Nephron progenitor cell (in vitro differentiated cells): Measurements from ENCODE around the gene FCRL5.

ENCODE experiments used
- DNase-seq: peaks from one replicate; pipeline ENCODE4 v3.0.0; 2021
- H3K27ac Mint-ChIP-seq: 2 replicates; pipeline ENCODE4 v1.8.0; 2021; ENCODE audit warnings: mild to moderate bottlenecking, moderate library complexity, mixed read lengths
- H3K27me3 Mint-ChIP-seq: 2 replicates; pipeline ENCODE4 v1.8.0; 2021; ENCODE audit warnings: mild to moderate bottlenecking, low read depth, mixed read lengths; ENCODE audit not compliant: poor library complexity
- H3K36me3 Mint-ChIP-seq: 2 replicates; pipeline ENCODE4 v1.8.0; 2021; ENCODE audit warnings: low read depth, mixed read lengths
- H3K4me1 Mint-ChIP-seq: 2 replicates; pipeline ENCODE4 v1.8.0; 2021; ENCODE audit warnings: mixed read lengths
- H3K4me3 Mint-ChIP-seq: 2 replicates; pipeline ENCODE4 v1.8.0; 2021; ENCODE audit warnings: mild to moderate bottlenecking, moderate library complexity, mixed read lengths
- H3K9me3 Mint-ChIP-seq: 2 replicates; pipeline ENCODE4 v1.8.0; 2021; ENCODE audit warnings: mild to moderate bottlenecking, moderate library complexity, mixed read lengths
- CTCF ChIP-seq: fragments of 200-600 bp; sonication (generic); IDR thresholded peaks from 2 replicates; pipeline ENCODE4 v1.5.0; 2021; ENCODE audit warnings: antibody characterized with exemption

FCRL5 gene

DNA sequence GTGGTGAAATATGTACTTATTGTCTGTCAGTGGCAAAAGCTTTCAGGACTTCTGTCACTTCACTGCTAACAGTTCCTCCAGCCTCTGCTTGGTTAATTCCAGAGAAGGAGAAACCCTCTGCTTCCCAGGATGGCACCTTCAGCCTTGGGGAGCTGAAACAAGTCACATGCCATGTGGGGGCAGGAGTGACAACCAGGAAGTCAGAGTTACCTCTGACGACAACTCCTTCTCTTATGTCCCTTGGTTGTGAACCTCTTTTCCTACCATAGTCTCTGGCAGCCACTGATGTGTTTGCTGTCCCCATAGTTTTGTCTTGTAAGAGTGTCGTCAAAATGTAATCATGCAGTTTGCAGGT, 53.6 kb downstream of the FCRL5 start:
- Mint-ChIP-seq H3K9me3 (no peaks in the 10 kb centered on the region), H3K27ac (no peak overlapping the region), H3K4me1 (no peaks in the 10 kb centered on the region), H3K27me3 (peaks cover 3% of the 10 kb centered on the region), H3K4me3 (no peak overlapping the region), H3K36me3 (no peaks in the 10 kb centered on the region)
- DNase-seq, result no peak
- no peak for TF ChIP-seq CTCF

- H3K4me1 Mint-ChIP-seq, result no peaks in the 10 kb centered on the region
- H3K9me3 Mint-ChIP-seq, result no peaks in the 10 kb centered on the region
- TF ChIP-seq CTCF, result no peak
- DNase-seq, result no peak
- no peak overlapping the region for H3K4me3 Mint-ChIP-seq
- peaks cover 3% of the 10 kb centered on the region for H3K27me3 Mint-ChIP-seq
- H3K27ac Mint-ChIP-seq, result no peak overlapping the region
- H3K36me3 Mint-ChIP-seq, result no peaks in the 10 kb centered on the region
These were observed 54.2 kb downstream of the FCRL5 start for GRCh38 chr1:157497987-157498735.

DNA sequence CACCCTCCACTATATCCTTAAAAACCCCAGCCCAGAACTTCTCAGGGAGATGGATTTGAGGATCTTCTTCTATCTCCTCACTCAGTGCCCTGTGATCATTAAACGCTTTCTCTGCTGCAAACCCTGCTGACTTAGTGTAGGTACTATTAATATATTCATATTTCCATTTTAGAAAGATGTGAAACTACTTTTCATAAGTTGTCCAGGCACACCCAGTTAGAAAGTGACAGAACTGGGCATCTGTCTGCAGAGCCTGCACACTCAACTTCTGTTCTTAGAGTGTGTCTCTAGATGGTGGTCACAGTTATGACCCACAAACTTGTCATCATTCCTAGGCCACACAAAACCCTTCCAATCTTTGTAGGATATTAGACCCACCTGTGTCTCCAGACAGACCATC, 55.0 kb downstream of the FCRL5 start:
- TF ChIP-seq CTCF, result no peak
- no peaks in the 10 kb centered on the region for H3K36me3 Mint-ChIP-seq
- no peak overlapping the region for H3K27ac Mint-ChIP-seq
- peaks cover 3% of the 10 kb centered on the region for H3K27me3 Mint-ChIP-seq
- no peaks in the 10 kb centered on the region for H3K9me3 Mint-ChIP-seq
- no peak for DNase-seq
- H3K4me3 Mint-ChIP-seq, result no peak overlapping the region
- H3K4me1 Mint-ChIP-seq, result no peaks in the 10 kb centered on the region

DNA sequence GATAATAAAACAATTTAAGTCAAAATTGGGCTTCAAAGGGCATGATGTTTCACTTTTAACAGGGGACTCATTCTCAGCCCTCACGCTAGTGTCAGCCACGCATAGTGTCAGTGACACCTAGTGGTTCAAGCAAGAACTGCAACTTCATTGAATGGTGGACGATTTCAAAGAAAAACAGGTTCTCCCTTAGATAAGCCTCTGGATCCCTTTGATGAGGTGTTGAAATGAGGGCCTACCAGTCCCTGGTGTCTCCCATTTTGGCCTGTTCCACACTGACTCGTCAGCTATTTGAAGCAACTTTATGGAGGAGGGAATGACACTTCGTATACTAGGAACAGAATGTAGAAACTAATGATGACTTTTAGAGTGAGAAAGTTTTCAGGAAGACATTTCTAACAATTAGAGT, 56.2 kb downstream of the FCRL5 start:
- peaks cover 3% of the 10 kb centered on the region for H3K27me3 Mint-ChIP-seq
- H3K4me1 Mint-ChIP-seq, result no peaks in the 10 kb centered on the region
- H3K27ac Mint-ChIP-seq, result no peak overlapping the region
- no peaks in the 10 kb centered on the region for H3K9me3 Mint-ChIP-seq
- H3K4me3 Mint-ChIP-seq, result no peak overlapping the region
- peak; percentile 40 for DNase-seq
- no peaks in the 10 kb centered on the region for H3K36me3 Mint-ChIP-seq
- peak; percentile 90 for TF ChIP-seq CTCF

DNA sequence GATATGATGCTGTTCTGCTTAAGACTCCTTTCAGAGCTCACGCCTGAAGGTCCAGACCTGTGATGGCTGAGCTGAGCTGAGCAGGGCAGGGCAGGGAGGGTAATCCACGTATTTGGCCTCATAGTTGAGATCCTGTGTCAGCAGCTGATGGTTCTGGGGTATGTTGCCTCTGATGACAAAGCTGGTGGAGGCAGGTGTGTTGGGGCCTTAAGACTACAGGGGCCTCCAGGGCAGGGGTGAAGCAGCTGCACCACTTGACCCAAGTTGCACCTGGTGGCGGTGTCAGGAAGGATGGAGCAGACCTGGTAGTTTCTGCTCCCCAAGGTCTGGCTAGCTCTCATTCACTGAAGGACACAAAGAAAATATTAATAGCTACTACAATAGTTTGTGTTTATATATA, 57.0 kb downstream of the FCRL5 start:
- Mint-ChIP-seq H3K27ac (no peak overlapping the region), H3K36me3 (no peaks in the 10 kb centered on the region), H3K4me3 (no peak overlapping the region), H3K9me3 (no peaks in the 10 kb centered on the region), H3K27me3 (peaks cover 3% of the 10 kb centered on the region), H3K4me1 (no peaks in the 10 kb centered on the region)
- no peak for DNase-seq
- no peak for TF ChIP-seq CTCF

GRCh38 chr1:157494093-157494492, 58.2 kb downstream of the FCRL5 start:
- Mint-ChIP-seq H3K27ac (no peak overlapping the region), H3K27me3 (peaks cover 3% of the 10 kb centered on the region), H3K9me3 (no peaks in the 10 kb centered on the region), H3K36me3 (no peaks in the 10 kb centered on the region), H3K4me1 (no peaks in the 10 kb centered on the region), H3K4me3 (no peak overlapping the region)
- no peak for DNase-seq
- TF ChIP-seq CTCF, result no peak
